Activated T-cell treated with anti-CD3 and anti-CD28 coated beads for 1 hour (primary cell): Measurements from ENCODE around the gene WAPL.
"Not testable (repeated sequence)": the region's sequence is repeated elsewhere in the genome, so short reads cannot be mapped to it uniquely, and the experiment has no call there.

Source experiments
- DNase-seq: peaks from one replicate; pipeline ENCODE4 v3.0.0-alpha.2; 2020; ENCODE audit warnings: low read depth

The WAPL gene

GRCh38 chr10:86389441-86390193, 132.0 kb downstream of the WAPL start:
- DNase-seq = no peak

- DNase-seq = not testable (repeated sequence)
These were observed 132.5 kb downstream of the WAPL start for GRCh38 chr10:86389109-86389440.

- no peak for DNase-seq
These were observed 133.4 kb downstream of the WAPL start for GRCh38 chr10:86388119-86388704.

- DNase-seq = no peak
These were observed 134.3 kb downstream of the WAPL start for GRCh38 chr10:86387178-86387794.

- no peak for DNase-seq
These were observed 135.8 kb downstream of the WAPL start for GRCh38 chr10:86385806-86386205.
